ENCODE measurements around the gene COL4A5.

GRCh38 chrX:108614616-108615015, 175.0 kb downstream of the COL4A5 start:
- no peak for TF ChIP-seq SIN3A (IDR thresholded peaks at IDR 0.05; ENCODE audit: borderline replicate concordance, insufficient read depth, low read length)
- no peak for TF ChIP-seq POLR2AphosphoS5 (IDR thresholded peaks at IDR 0.05; ENCODE audit: low read depth, low read length)
